Natural killer cell treated with Interleukin-12 subunit alpha and Interleukin-12 subunit beta and Interleukin-15 and Interleukin-18, amount 100 ng/mL, for 72 hours (primary cell): ENCODE measurements around the gene SLC35B1. TPM values are rescaled to one million over a fixed set of nuclear protein-coding genes. Genes with fewer than 3 reads are reported as not detected.

Experiments
- ATAC-seq, 2 donors: fragments of 150-1000 bp; cut with Tn5 transposase in 1 of 2; sonication (Bioruptor Pico), chemical (Tn5 transposase) in 1 of 2; 2 replicates each; pipeline ENCODE4 v1.10.0; 2021
- DNase-seq: peaks from one replicate; pipeline ENCODE4 v3.0.0; 2022; ENCODE audit warnings: low spot score
- H3K27ac Mint-ChIP-seq, 2 donors: 1 replicate in 1 of 2; 2 replicates in 1 of 2; pipeline ENCODE4 v1.8.0; 2022; ENCODE audit warnings: mixed read lengths in 2 of 2, mild to moderate bottlenecking in 1 of 2, moderate library complexity in 1 of 2
- H3K27me3 Mint-ChIP-seq, 2 donors: 1 replicate in 1 of 2; 2 replicates in 1 of 2; pipeline ENCODE4 v1.8.0; 2022; ENCODE audit warnings: mixed read lengths in 2 of 2
- H3K36me3 Mint-ChIP-seq: one replicate; pipeline ENCODE4 v1.8.0; 2022; ENCODE audit warnings: mixed read lengths
- H3K4me1 Mint-ChIP-seq, 2 donors: 1 replicate in 1 of 2; 2 replicates in 1 of 2; pipeline ENCODE4 v1.8.0; 2022; ENCODE audit warnings: low read depth in 2 of 2, mixed read lengths in 2 of 2, mild to moderate bottlenecking in 1 of 2
- H3K4me3 Mint-ChIP-seq: one replicate; pipeline ENCODE4 v1.8.0; 2022; ENCODE audit warnings: mixed read lengths
- H3K9me3 Mint-ChIP-seq: 2 replicates; pipeline ENCODE4 v1.8.0; 2022; ENCODE audit warnings: mixed read lengths
- total RNA-seq, 2 donors: library from RNA; stranded (reverse); gene quantifications; one replicate each; pipeline ENCODE4 v1.2.3, GENCODE V29; 2022

SLC35B1 gene
- total RNA-seq, 2 donors from 2014 or later: 90.9 to 115 TPM

DNA sequence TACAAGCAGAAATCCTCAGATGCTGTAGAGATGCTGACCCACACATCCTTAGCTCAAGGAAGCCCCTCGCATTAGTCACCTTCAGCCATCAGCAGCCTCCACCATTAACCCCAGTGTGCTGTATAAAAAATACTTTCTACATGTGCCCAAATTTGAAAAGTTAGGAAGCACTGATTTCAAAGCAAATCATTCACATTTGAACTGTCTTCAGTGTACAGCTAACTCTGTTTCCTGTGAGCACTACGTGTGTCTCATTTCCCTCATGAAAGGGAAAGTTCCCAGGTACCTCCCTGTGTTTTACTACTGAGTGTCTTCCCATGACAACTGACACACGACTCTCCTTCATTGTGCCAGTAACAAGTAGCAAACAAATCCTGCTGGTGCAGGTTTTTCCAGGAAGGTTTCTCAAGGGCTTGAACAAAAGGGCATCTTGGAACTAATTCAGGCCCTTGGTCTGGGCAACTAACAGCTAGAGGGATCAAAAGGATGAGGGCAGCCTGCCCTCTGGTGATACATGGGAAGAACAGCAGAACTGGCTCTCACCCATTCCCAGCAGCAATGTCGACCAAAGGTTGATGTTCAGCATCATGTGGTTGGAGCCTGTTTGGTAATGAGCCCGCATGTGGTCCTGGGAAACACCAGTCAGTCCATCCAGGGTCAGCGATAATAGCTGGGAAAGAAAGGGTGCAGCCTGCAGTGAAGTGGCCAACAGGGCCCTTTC lies 4.0 kb downstream of the SLC35B1 start:
- Mint-ChIP-seq H3K4me1 (peaks cover 32 to 35% of the 10 kb centered on the region in 2 donors), H3K4me3 (no peak overlapping the region), H3K27me3 (no peaks in the 10 kb centered on the region), H3K36me3 (peaks cover 28% of the 10 kb centered on the region), H3K9me3 (no peaks in the 10 kb centered on the region), H3K27ac (no peak overlapping the region)
- DNase-seq (no peak), ATAC-seq (no peak)

DNA sequence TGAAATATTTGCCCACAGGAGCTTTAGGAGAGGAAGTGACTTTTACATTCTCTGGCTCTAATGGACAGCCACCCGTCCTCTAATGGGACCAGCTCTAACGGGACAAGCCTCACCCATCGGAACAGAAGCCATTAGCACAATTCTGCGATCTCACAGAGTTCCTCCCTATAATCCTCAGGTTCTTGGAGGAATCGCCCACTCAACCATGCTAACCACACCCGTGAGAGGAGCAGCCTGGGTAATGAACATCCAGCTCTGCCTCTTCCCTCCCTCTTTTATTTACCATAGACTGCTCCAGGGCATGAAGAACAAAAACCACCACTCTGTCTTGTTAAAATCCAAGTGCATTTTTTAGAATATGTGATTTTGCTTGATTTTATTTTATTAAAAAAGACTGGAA lies 6.8 kb downstream of the SLC35B1 start:
- DNase-seq: no peak
- Mint-ChIP-seq H3K4me1 (peaks cover 22% of the 10 kb centered on the region in 2 donors), H3K27me3 (no peaks in the 10 kb centered on the region), H3K27ac (peak overlapping the region in 1 of 2 donors; percentile 29), H3K4me3 (no peak overlapping the region), H3K36me3 (peaks cover 21% of the 10 kb centered on the region), H3K9me3 (no peaks in the 10 kb centered on the region)
- no peak for ATAC-seq

DNA sequence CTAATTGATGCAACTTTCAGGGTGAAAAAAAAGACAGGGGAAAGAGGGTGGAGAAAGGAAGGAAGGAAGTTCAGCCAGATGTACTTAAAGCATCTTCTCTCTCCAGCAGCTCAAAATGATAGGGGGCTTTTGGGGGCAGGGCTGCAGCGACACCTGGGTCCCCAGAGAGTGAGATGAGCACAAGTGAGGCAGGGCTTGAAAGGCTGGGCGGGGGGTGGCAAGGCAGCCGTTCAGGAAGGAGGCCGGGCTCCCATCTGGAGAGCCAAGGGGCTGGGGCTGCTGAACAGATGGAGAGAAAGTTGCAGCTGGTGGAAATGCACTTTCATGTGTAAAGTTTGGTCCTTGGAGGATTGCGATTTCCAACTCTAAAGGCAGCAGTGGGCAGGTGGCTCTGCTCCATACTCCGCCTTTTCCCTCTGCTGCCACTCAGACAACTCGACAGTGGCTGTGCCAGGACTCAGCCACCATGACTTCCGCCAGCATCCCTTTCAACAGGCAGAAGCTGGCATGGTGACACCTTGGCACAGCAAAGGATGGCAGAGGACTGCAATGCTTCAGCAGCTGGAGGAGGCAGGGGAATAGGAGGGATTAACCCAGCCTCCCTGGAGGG lies 7.7 kb downstream of the SLC35B1 start:
- Mint-ChIP-seq H3K4me1 (peaks cover 22 to 23% of the 10 kb centered on the region in 2 donors), H3K4me3 (no peak overlapping the region), H3K27ac (peak overlapping the region; percentile 9 to 42), H3K27me3 (no peaks in the 10 kb centered on the region), H3K9me3 (no peaks in the 10 kb centered on the region), H3K36me3 (peaks cover 15% of the 10 kb centered on the region)
- DNase-seq (peak; percentile 45), ATAC-seq (no peak)

DNA sequence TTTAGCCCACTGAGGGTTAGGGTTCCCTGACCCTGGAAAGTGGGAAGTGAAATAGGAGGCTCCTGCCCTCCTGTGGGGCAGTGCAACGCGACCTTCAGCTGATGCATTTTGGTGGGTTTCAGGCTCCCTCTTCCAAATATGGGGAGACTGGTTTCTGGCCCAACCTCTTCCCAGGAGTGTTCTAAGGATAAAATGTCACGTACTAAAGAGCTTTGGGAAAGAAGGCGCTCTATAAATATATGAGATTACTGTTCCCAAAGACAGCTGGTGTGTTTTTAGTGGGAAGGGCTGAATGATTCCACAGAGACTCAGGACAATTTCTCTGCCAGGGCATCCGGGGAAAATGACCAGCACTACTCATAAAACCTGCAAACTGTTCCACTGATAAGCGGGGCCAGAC lies 9.8 kb downstream of the SLC35B1 start:
- Mint-ChIP-seq H3K4me3 (no peak overlapping the region), H3K4me1 (peaks cover 22 to 24% of the 10 kb centered on the region in 2 donors), H3K27me3 (no peaks in the 10 kb centered on the region), H3K36me3 (peaks cover 12% of the 10 kb centered on the region), H3K9me3 (no peaks in the 10 kb centered on the region), H3K27ac (no peak overlapping the region)
- ATAC-seq: no peak
- DNase-seq: peak; percentile 31

DNA sequence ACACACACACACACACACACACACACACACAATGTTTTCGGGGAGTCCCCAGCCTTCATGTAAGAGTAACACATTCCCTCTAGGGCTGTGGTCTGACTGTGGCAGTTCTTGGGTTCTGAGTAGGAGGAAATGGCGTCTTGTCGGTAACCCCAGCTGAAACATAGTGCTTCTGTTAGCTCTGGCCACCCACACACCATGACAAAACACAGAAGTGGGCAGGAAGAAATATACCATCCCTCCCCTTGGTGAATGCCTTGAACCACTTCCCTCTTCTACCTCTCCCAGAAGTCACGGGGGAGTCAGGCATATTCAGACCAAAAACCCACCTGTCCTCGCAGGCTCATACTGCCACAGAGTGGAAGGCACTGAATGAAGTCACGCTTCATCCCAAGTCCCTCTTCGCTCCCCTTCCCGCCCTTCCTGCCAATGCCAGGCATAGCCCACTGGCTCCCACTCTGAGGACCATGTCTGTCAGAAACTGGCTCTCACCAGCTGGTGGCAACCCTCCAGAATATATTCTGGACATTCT lies 11.5 kb downstream of the SLC35B1 start:
- Mint-ChIP-seq H3K27ac (peak overlapping the region; percentile 94 to 96), H3K9me3 (no peaks in the 10 kb centered on the region), H3K4me1 (peaks cover 22 to 29% of the 10 kb centered on the region in 2 donors), H3K36me3 (peaks cover 10% of the 10 kb centered on the region), H3K27me3 (no peaks in the 10 kb centered on the region), H3K4me3 (peak overlapping the region; percentile 57)
- peak; percentile 96 to 98 for ATAC-seq
- peak; percentile 90 for DNase-seq

DNA sequence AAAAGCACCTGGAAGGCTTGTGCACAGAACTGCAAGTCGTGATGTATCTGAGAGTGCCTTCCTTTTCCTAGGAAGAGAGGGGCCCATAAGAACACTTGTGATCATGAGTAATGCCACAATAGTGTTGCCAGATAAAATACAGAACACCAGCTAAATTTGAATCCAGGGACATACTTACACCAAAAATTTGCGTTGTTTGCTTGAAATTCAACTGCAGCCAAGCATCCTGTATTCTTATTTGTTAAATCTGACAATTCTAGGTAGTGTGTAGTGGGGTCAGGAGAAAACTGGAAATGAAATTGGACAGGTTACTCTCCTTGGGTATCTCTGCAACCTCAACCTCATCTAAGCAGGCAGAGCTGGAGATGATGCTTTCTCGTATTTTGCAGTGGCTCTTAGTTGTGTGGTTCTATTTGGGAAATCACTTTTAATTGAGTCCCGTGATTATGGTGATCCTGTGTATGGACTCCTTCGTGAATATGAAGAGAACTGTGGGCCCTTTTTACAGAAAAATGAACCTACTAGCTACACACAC lies 12.0 kb downstream of the SLC35B1 start:
- Mint-ChIP-seq H3K27ac (peak overlapping the region; percentile 94 to 96), H3K9me3 (no peaks in the 10 kb centered on the region), H3K27me3 (no peaks in the 10 kb centered on the region), H3K36me3 (peaks cover 6% of the 10 kb centered on the region), H3K4me1 (peaks cover 22 to 29% of the 10 kb centered on the region in 2 donors), H3K4me3 (peak overlapping the region; percentile 57)
- no peak for DNase-seq
- ATAC-seq: peak in 1 of 2 donors; percentile 43

DNA sequence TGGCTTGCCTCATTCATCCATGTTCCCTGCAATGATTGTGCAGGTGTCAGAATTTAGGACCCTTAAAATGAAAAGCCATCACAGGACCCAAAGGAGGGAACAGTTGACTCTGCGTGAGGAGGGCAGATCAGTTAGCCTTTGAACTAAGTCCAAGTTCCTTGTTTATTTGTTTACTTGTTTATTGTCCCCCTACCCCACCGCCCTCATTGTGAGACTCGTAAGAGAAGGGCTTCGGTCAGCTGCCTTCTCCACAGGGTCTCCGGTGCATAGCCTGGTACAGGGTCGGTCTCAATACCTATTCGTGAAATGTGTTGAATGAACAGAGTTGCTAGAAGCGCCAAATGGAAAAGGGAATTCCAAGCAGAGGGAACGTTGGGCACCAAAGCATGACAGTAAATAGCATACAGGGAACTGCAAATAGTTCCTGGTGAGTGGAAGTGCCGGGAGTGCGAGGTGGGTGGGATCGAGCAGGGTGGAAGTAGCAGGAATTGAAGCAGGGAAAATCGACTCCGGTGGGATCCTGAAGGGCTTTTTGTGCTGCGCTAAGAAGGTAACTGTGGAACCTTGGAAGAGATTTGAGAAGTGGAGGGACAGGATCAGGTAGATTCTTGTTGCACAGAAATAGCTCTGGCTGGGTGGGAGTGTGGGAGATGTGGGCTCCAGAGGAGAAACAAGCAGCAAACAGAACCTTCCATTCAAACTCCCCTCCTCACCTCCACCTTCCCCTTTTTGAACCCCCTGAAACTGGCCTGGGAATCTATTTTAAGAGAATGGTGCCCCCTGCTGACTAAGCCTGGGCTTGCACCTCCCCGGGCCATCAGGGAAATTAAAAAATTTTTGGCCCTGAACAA lies 12.7 kb downstream of the SLC35B1 start:
- Mint-ChIP-seq H3K9me3 (no peaks in the 10 kb centered on the region), H3K4me1 (peaks cover 22 to 29% of the 10 kb centered on the region in 2 donors), H3K36me3 (peaks cover 6% of the 10 kb centered on the region), H3K27ac (peak overlapping the region; percentile 94 to 96), H3K27me3 (no peaks in the 10 kb centered on the region), H3K4me3 (peak overlapping the region; percentile 57)
- DNase-seq (peak; percentile 73), ATAC-seq (peak; percentile 39 to 54)

DNA sequence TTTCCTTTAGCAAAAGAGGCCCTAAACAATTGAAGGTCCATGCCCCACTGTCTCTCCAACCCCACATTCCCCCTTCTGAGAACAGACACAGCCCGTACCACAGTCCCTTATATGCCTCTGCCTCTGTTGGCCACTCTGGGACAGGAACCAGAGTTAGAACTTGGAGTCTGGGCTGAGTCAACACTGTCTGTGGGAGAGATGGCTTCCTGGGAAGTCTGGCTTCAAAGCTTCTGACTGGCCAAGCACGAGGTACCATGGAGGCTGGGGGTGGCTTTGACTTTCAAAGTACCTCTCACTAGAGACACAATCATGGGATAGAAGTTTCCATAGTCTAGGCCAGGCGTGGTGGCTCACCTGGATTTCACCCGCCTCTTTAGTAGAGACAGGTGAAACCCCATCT lies 15.0 kb downstream of the SLC35B1 start:
- peaks cover 36 to 38% of the 10 kb centered on the region in 2 donors for H3K4me1 Mint-ChIP-seq
- no peak overlapping the region for H3K27ac Mint-ChIP-seq
- no peak for DNase-seq
- no peak overlapping the region for H3K4me3 Mint-ChIP-seq
- H3K9me3 Mint-ChIP-seq: peaks cover 4% of the 10 kb centered on the region
- no peaks in the 10 kb centered on the region for H3K36me3 Mint-ChIP-seq
- no peak for ATAC-seq
- no peaks in the 10 kb centered on the region for H3K27me3 Mint-ChIP-seq

DNA sequence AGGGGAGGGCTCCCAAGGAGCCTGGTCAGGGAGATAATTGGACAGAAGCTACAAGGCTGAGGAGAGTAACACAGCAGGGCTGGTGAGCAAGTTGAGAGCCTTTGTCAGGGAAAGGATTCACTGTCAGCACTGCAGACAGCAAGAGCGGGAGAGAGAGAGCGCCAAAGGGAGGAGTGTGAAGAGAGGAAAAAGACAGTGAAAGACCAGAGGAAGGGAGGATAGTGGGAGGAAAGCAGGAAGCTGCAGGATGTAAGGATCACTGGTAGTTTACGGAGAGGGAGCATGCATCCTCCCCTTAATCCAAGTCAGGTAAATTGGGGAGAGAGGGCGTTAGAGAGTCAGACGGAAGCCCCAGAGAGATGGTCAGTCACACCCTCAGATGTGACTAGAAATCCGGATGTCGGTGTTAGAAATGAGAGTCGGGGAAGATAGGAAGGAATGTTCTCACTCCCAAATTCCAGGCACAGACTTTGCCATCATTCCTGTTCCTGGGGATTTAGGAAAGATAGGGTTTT lies 16.0 kb downstream of the SLC35B1 start:
- H3K36me3 Mint-ChIP-seq: no peaks in the 10 kb centered on the region
- DNase-seq (no peak), ATAC-seq (no peak)
- peaks cover 40 to 43% of the 10 kb centered on the region in 2 donors for H3K4me1 Mint-ChIP-seq
- H3K9me3 Mint-ChIP-seq: peaks cover 4% of the 10 kb centered on the region
- peak overlapping the region in 1 of 2 donors; percentile 11 for H3K27ac Mint-ChIP-seq
- no peak overlapping the region for H3K4me3 Mint-ChIP-seq
- no peaks in the 10 kb centered on the region for H3K27me3 Mint-ChIP-seq

DNA sequence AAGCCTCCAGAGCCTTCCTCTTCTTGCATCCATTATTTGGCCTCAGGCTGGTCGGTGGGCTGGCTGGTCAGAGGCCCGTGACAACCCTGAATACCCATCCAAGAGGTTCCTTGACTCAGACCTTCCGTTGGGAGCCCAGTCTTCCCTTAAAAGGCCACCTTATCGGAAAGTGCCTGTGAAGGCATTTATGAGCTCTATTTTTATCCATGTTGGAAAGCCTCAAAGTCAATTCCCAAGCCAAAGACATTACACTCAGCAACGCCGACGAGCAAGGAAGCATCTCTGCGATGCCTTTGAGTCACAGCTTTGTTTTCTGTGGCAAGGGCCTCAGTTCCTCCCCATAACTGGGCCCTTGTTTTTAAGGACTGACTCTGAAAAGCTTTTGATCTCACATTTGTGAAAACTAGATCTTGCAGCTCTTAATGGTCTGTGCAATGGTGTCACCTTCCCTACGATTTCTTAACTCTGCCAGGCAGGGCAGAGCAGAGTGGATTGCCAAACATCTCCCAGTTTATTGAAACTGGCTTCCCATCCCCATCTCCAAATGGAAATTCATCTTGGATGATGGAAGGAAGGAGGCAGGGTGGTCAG lies 16.6 kb downstream of the SLC35B1 start:
- ATAC-seq (no peak), DNase-seq (no peak)
- Mint-ChIP-seq H3K36me3 (no peaks in the 10 kb centered on the region), H3K27me3 (no peaks in the 10 kb centered on the region), H3K9me3 (peaks cover 4% of the 10 kb centered on the region), H3K4me1 (peaks cover 37% of the 10 kb centered on the region in 2 donors), H3K4me3 (no peak overlapping the region), H3K27ac (peak overlapping the region in 1 of 2 donors; percentile 11)

DNA sequence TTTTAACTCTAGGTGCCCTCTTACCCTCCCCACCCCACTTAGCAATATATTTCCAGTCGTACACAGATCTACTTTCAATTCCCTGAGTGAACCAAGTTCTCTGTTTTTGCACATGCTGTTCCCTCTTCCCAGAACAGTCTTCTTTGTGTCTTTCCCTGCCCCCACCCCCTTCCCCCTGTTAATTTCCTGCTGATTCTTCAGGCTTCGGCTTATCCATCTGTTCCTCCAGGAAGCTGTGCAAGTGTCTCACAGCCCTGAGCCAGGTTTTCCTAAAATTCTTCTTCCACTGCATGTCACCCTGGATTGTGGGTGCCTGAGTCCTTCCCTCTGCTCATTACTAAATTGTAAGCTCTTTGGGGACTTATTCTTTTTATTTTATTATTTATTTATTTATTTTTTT lies 17.5 kb downstream of the SLC35B1 start:
- H3K4me1 Mint-ChIP-seq: peaks cover 28 to 29% of the 10 kb centered on the region in 2 donors
- H3K36me3 Mint-ChIP-seq: no peaks in the 10 kb centered on the region
- no peak overlapping the region for H3K4me3 Mint-ChIP-seq
- ATAC-seq (no peak), DNase-seq (no peak)
- H3K27ac Mint-ChIP-seq: no peak overlapping the region
- peaks cover 4% of the 10 kb centered on the region for H3K9me3 Mint-ChIP-seq
- no peaks in the 10 kb centered on the region for H3K27me3 Mint-ChIP-seq

DNA sequence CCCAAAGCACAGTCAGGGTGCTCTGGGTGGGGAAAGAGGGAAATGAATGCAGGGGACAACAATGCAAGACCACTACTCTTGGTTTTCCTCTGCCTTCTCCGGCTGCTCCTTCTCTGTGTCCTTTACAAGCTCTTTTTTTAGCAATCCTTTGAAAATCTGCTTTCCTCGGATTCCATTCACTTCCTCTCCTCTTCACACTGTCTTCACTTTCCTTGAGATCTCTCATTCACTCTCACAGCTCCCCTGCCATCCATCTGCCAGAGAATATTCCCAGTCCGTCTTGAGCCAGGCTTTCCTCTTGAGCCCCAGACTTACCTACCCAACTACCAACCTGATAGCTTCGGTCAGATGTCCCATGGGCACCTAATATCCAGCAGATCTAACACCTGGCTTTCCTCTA lies 18.9 kb downstream of the SLC35B1 start:
- no peaks in the 10 kb centered on the region for H3K27me3 Mint-ChIP-seq
- peaks cover 23 to 24% of the 10 kb centered on the region in 2 donors for H3K4me1 Mint-ChIP-seq
- H3K4me3 Mint-ChIP-seq: peak overlapping the region; percentile 50
- peak overlapping the region; percentile 85 to 97 for H3K27ac Mint-ChIP-seq
- H3K36me3 Mint-ChIP-seq: no peaks in the 10 kb centered on the region
- peaks cover 4% of the 10 kb centered on the region for H3K9me3 Mint-ChIP-seq
- DNase-seq (no peak), ATAC-seq (no peak)
